ENCODE results near the gene CEP72.
"Not testable (repeated sequence)": the region's sequence is repeated elsewhere in the genome, so short reads cannot be mapped to it uniquely, and the experiment has no call there.

Gene CEP72

GRCh38 chr5:680836-681235 is 68.7 kb downstream of the CEP72 start:
- not testable (repeated sequence) for DNase-seq (ENCODE audit: extremely low read depth in 1 of 2, low read depth in 1 of 2)

DNA sequence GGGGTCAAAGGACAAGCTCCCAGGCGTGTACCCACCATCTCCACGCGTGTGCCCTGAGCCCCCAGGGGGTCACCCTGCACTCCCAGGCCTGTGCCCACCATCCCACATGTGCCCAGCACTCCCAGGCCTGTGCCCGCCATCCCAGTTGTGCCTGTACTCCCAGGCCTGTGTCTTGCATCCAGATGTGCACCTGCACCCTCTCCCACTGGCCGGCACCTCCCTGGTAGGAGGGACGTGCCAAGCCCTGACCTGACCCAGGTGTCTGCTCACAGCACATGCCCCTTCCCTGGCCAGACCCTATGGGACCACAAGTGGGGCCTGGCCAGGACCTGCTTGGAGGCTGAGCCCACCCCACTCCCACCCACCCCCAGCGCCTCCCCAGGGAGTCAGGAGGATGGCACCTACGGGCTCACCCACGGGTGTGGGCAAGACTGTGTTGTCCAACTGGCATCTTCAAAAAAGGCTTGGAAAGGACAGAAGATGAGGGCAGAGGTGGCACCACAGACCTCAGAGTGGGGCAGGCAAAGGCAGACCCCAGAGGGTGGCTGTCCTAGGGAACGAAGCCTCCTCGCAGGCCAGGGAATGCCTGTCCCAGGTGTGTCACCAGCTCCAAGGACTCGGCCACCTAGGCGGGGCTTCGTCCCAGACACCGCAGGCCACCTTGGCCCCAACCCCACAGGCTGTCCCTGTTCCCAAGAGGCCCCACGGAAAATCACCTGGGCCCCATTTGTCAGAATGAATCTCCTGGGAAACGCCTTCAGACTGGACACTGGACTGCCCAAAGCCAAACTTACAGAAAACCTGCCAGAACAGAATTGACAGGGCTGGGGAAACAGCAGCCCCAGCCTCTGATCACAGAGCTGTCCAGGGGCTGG is 69.4 kb downstream of the CEP72 start:
- not testable (repeated sequence) for DNase-seq (ENCODE audit: extremely low read depth in 1 of 2, low read depth in 1 of 2)

GRCh38 chr5:682216-682615 is 70.1 kb downstream of the CEP72 start:
- not testable (repeated sequence) for DNase-seq (ENCODE audit: extremely low read depth in 1 of 2, low read depth in 1 of 2)

- DNase-seq (ENCODE audit: extremely low read depth in 1 of 2, low read depth in 1 of 2), result not testable (repeated sequence)
These were observed 70.7 kb downstream of the CEP72 start for GRCh38 chr5:682651-683358.

DNA sequence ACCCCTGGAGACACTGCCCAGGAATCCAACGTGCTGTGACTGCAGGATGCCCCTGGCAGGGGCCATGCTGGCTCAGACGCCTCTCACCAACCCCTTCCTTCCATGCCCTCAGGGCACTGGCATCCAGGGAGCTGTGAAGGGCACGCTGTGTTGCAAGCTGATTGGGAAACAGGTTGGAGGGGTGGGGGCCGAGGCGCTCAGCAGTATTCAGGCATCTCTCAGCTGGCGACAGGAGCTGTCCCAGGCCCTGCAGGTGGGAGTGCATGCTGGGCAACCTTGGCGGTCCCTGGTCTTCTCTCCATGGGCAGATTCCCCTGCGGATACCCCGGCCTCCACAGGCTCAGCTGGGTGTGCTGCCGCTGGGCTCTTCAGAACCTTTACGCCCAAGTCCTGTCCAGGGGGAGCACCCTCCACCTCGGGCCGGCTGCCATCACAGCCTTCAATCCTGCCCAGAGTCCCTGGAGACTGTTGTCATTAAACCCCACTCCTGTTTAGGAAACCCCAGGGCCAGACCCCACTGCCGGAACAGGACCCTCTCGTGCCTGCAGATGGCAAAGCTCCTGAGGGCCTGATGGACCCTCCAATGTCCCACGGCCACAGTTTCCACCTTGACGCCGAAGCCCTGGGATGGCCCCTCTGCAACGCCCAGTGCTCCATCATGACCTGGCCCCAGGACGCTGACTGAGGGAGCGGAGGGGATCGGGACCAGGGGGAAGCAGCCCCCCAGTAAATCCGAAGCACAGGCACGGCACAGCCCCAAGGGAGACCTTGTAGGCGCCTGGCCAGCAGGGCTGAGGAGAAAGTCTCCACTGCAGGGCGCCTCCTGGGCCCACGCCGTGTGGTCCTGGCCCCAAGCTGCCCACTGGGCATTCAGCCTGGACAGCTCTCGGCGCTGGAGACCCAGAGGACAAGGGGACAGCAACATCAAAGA is 71.7 kb downstream of the CEP72 start:
- no peak for DNase-seq (ENCODE audit: extremely low read depth in 1 of 2, low read depth in 1 of 2)

GRCh38 chr5:684751-685216 is 72.6 kb downstream of the CEP72 start:
- no peak for DNase-seq (ENCODE audit: extremely low read depth in 1 of 2, low read depth in 1 of 2)

DNA sequence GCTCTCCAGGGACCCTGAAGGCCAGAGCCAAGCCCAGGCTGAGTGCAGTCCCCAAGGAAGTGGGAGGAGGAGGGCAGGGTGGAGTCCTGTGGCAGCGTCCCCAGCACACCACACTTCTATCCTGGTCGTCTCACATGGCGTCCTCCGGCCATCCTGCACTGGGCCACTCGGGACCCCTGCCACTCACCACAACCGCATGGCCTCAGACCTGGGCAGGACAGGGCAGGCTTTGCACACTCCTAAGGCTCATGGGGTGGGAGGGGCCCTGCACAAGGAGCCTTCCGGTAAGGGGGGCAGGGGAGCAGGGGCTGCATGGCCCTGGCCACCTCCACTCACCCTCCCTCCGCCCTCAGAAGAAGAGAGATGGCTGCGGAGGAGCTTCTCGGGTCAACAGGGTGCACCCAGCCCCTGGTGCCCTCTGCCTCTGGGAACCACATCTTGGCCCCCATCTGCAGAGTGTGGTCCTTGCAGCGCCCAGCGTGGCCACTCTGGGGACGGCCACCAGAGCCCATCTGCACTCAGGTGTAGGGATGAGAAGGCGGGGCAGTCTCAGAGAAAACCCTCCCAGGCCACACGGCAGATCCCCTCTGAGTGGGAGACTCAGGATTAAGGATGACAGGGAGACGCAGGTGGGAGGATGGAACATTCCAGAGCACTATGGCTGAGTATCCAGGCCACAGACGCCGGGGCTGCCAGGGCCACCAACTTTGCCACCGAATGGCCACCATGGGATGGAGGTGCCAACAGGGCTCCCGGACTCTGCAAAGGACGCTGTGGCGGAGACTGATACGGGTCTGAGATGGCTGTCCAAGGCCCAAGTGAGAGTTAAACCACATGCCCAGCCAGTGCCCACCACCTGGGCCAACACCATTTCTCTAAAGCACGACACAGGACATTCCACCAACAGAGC is 73.4 kb downstream of the CEP72 start:
- no peak for DNase-seq (ENCODE audit: extremely low read depth in 1 of 2, low read depth in 1 of 2)

GRCh38 chr5:686172-686523 is 74.0 kb downstream of the CEP72 start:
- DNase-seq (ENCODE audit: extremely low read depth in 1 of 2, low read depth in 1 of 2), result not testable (repeated sequence)

- not testable (repeated sequence) for DNase-seq (ENCODE audit: extremely low read depth in 1 of 2, low read depth in 1 of 2)
These were observed 74.8 kb downstream of the CEP72 start for GRCh38 chr5:686936-687335.

DNA sequence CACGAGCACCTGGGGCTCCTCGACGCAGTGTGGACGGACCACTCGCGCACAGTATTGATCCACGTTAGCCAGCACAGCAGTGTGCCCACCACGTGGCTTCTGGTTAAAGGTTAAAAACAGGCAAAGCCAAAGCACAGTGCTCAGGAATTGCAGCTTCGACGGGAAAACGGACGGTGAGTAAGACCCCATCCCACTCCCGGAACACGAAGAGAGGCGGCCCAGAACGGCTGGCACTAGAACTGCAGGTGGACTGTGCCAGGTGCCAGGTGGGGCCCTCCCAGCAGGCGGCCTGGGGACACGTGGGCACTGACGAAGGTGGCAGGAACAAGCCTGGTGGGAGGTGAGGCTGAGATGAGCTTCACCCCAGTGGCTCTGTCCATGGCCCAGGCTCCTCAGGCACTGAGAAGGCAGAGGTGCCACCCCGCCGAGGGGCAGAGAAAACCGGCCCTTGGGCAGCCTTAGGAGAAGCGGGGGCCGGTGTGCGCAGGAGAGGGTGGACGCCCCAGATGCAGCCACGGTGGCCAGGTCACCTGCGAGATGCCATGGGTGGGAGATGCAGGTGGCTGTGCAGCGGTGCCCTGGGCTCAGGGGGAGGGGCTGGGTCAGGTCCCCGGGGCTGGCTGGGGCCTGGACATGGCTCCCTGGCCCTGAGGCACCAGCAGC is 76.3 kb downstream of the CEP72 start:
- not testable (repeated sequence) for DNase-seq (ENCODE audit: extremely low read depth in 1 of 2, low read depth in 1 of 2)

DNA sequence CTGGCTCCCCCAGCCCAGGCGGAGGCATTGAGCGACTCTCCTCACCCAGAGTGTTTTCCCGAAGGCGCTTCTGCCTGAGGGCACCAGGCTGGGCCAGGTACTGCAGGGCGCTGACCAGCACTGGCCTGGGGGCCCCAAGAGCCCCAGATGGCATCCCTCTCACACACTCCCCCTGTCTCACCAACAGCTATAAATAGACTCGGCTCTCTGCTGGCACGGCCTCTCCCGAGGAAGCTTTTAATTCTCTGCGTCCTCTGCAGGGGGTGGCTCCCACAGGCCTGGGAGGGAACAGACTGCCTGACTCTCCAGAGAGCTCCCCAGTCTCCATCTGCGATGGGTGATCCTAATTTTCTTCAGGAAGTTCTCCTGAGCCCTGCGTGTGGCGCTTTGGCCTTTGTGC is 78.2 kb downstream of the CEP72 start:
- not testable (repeated sequence) for DNase-seq (ENCODE audit: extremely low read depth in 1 of 2, low read depth in 1 of 2)

GRCh38 chr5:691049-691448 is 78.9 kb downstream of the CEP72 start:
- DNase-seq (ENCODE audit: extremely low read depth in 1 of 2, low read depth in 1 of 2), result not testable (repeated sequence)

DNA sequence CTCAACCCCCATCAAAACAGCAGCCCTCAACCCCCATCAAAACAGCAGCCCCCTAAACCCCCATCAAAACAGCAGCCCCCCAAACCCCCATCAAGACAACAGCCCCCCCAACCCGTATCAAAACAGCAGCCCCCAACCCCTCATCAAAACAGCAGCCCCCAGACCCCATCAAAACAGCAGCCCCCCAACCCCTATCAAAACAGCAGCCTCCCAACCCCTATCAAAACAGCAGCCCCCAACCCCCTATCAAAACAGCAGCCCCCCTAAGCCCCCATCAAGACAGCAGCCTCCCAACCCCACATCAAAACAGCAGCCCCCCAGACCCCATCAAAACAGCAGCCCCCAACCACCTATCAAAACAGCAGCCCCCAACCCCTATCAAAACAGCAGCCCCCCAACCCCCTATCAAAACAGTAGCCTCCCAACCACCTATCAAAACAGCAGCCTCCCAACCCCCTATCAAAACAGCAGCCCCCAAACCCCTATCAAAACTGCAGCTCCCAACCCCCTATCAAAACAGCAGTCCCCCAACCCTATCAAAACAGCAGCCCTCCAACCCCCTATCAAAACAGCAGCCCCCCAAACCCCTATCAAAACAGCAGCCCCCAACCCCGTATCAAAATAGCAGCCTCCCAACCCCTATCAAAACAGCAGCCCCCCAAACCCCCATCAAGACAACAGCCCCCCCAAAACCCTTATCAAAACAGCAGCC is 79.8 kb downstream of the CEP72 start:
- DNase-seq (ENCODE audit: extremely low read depth in 1 of 2, low read depth in 1 of 2), result no peak

DNA sequence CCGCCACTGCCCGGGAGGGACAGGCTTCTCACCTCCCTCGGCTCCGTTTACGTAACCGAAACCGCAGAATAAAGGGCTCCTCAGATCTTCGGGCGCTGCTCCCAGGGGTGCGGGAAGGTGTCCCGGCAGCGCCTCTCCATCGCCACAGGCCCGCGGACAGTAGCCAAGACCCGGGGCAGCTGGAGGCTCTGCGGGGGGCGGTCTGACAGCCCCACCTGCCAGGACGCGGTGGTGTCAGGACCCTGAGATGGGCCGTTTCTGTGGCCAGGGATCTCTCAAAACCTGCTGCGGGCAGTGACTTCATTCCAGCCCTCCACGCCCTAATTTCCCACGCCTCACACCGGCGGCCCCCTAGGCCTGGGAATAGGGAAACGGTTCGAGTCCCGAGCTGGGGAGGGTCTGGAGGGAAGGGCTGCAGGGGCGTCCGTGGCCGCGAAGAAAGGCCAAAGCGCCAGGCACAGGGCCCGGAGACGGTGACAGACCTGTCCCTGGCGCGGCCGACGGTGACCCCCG is 80.4 kb downstream of the CEP72 start:
- not testable (repeated sequence) for DNase-seq (ENCODE audit: extremely low read depth in 1 of 2, low read depth in 1 of 2)

- peak; percentile 37 to 78 for DNase-seq (ENCODE audit: extremely low read depth in 1 of 2, low read depth in 1 of 2)
These were observed 81.3 kb downstream of the CEP72 start, which contains the start of gene TPPP for GRCh38 chr5:693271-694041. TPPP (minus strand) TSS chr5:693352; CDS start chr5:678060, 15,292 bp downstream.

DNA sequence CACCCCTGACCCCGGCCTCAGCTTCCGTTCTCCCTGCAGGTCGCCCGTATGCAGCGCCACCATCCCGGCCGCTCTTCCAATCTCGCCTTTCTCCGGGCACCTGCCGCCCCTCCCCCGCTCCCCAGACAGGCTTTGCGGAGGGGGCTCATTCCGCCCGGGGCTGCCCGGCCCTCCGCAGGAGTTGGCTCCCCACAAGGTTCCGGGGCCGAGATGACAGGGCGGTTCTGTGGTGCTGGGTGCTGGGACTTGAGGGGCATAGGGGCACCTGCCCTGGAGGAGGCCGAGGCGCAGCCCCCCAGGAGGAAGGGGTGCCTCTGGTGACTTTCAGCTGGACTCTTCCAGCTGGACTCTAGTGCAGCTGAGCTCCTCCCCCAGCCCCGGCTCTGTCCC is 81.9 kb downstream of the CEP72 start:
- not testable (repeated sequence) for DNase-seq (ENCODE audit: extremely low read depth in 1 of 2, low read depth in 1 of 2)

- DNase-seq (ENCODE audit: extremely low read depth in 1 of 2, low read depth in 1 of 2), result not testable (repeated sequence)
These were observed 83.3 kb downstream of the CEP72 start for GRCh38 chr5:695475-695874.

GRCh38 chr5:696191-696590 is 84.1 kb downstream of the CEP72 start:
- DNase-seq (ENCODE audit: extremely low read depth in 1 of 2, low read depth in 1 of 2), result not testable (repeated sequence)

Measured in activated CD8-positive, alpha-beta memory T cell treated with anti-CD3 and anti-CD28 coated beads for 1 hour (primary cell).